IMR-90 (cell line): ENCODE data around the gene PSMA7. TPM values are rescaled to one million over a fixed set of nuclear protein-coding genes. Genes with fewer than 3 reads are reported as not detected.

Experiments used
- ATAC-seq: fragments of 200-7000 bp; cut with Tn5 transposase; 2 replicates; pipeline ENCODE4 v1.9.1; 2020; ENCODE audit warnings: low read depth, mild to moderate bottlenecking, moderate library complexity
- BruUV-seq: library from RNA; stranded (reverse); fragments of 400-500 nt; replicated peaks from 2 replicates; lab custom pipeline; 2021; lab: Mats Ljungman, UMichigan
- CTCF ChIA-PET: fragments of 300-600 bp; formaldehyde crosslinking; extraction: SDS; loops from one replicate; lab custom pipeline; 2021; ENCODE audit warnings: antibody characterized with exemption; lab: Yijun Ruan, JAX
- POLR2A ChIA-PET: fragments of 300-600 bp; sonication (Branson Sonifier 250); formaldehyde crosslinking; loops from one replicate; lab custom pipeline; 2022; ENCODE audit warnings: antibody characterized with exemption; ENCODE audit not compliant: unreplicated experiment; lab: Charles Lee
- DNase-seq: peaks from one replicate; pipeline ENCODE4 v3.0.0; 2013
- H2AFZ ChIP-seq: replicated peaks from 2 replicates; pipeline ENCODE3; 2013; ENCODE audit warnings: low read length, mild to moderate bottlenecking; ENCODE audit not compliant: poor library complexity
- H2AK5ac ChIP-seq: 2 replicates; pipeline ENCODE4 v1.6.1; 2013; ENCODE audit warnings: low read depth, low read length, inconsistent platforms
- H2AK9ac ChIP-seq: replicated peaks from 2 replicates; pipeline ENCODE3; 2013; ENCODE audit warnings: mild to moderate bottlenecking, low read depth, low read length, moderate library complexity; ENCODE audit not compliant: poor library complexity
- H2BK120ac ChIP-seq: 2 replicates; pipeline ENCODE4 v1.6.1; 2013; ENCODE audit warnings: low read depth, low read length, inconsistent platforms
- H2BK15ac ChIP-seq: 3 replicates; pipeline ENCODE4 v1.6.1; 2013; ENCODE audit warnings: low read depth, low read length, inconsistent platforms
- H2BK20ac ChIP-seq: 2 replicates; pipeline ENCODE4 v1.6.1; 2013; ENCODE audit warnings: low read depth, mild to moderate bottlenecking, inconsistent platforms, low read length, moderate library complexity
- H2BK5ac ChIP-seq: 2 replicates; pipeline ENCODE4 v1.6.1; 2013; ENCODE audit warnings: mild to moderate bottlenecking, low read depth, low read length, inconsistent platforms; ENCODE audit not compliant: poor library complexity, severe bottlenecking
- H3K14ac ChIP-seq: replicated peaks from 2 replicates; pipeline ENCODE4 v1.6.1; 2013; ENCODE audit warnings: low read depth, low read length, inconsistent platforms
- H3K18ac ChIP-seq: 2 replicates; pipeline ENCODE4 v1.6.1; 2013; ENCODE audit warnings: low read depth, low read length, control low read depth
- H3K23ac ChIP-seq: 2 replicates; pipeline ENCODE4 v1.6.1; 2013; ENCODE audit warnings: low read depth, low read length, inconsistent platforms
- H3K27ac ChIP-seq: 2 replicates; pipeline ENCODE4 v1.5.1; 2013; ENCODE audit warnings: mild to moderate bottlenecking, control low read depth, low read length; ENCODE audit not compliant: insufficient read depth
- H3K27me3 ChIP-seq: 2 replicates; pipeline ENCODE4 v1.6.1; 2013; ENCODE audit warnings: low read length; ENCODE audit not compliant: control insufficient read depth, insufficient read depth
- H3K36me3 ChIP-seq: 2 replicates; pipeline ENCODE4 v1.6.1; 2013; ENCODE audit warnings: low read length, mixed read lengths; ENCODE audit not compliant: control insufficient read depth, insufficient read depth
- H3K4ac ChIP-seq: 2 replicates; pipeline ENCODE4 v1.6.1; 2013; ENCODE audit warnings: low read depth, low read length, inconsistent platforms
- H3K4me1 ChIP-seq: 2 replicates; pipeline ENCODE4 v1.6.1; 2013; ENCODE audit warnings: low read length, mixed read lengths; ENCODE audit not compliant: control insufficient read depth, insufficient read depth
- H3K4me2 ChIP-seq: 2 replicates; pipeline ENCODE4 v1.6.1; 2013; ENCODE audit warnings: low read depth, mild to moderate bottlenecking, control low read depth, low read length, moderate library complexity
- H3K4me3 ChIP-seq: 2 replicates; pipeline ENCODE4 v1.5.1; 2013; ENCODE audit warnings: low read depth, mild to moderate bottlenecking, control low read depth, low read length, moderate library complexity; ENCODE audit not compliant: insufficient read depth
- H3K56ac ChIP-seq: 2 replicates; pipeline ENCODE4 v1.6.1; 2013; ENCODE audit warnings: low read length, inconsistent platforms; ENCODE audit not compliant: insufficient read depth; ENCODE audit errors: extremely low read depth
- H3K79me1 ChIP-seq, 2 experiments: 2 replicates each; pipeline ENCODE4 v1.6.1; 2013; ENCODE audit warnings: low read length in 2 of 2, inconsistent platforms in 1 of 2, low read depth in 1 of 2
- H3K9ac ChIP-seq: 2 replicates; pipeline ENCODE4 v1.6.1; 2013; ENCODE audit warnings: low read depth, low read length, control low read depth
- H3K9me1 ChIP-seq: 2 replicates; pipeline ENCODE4 v1.6.1; 2013; ENCODE audit warnings: low read length, inconsistent platforms; ENCODE audit not compliant: insufficient read depth
- H3K9me3 ChIP-seq: 2 replicates; pipeline ENCODE4 v1.6.1; 2013; ENCODE audit warnings: low read length; ENCODE audit not compliant: control insufficient read depth, insufficient read depth
- H4K20me1 ChIP-seq: 2 replicates; pipeline ENCODE4 v1.6.1; 2013; ENCODE audit warnings: low read length, inconsistent platforms; ENCODE audit not compliant: insufficient read depth
- H4K5ac ChIP-seq: 2 replicates; pipeline ENCODE4 v1.6.1; 2013; ENCODE audit warnings: mild to moderate bottlenecking, low read depth, low read length, control low read depth
- H4K8ac ChIP-seq, 2 experiments: 2 replicates each; pipeline ENCODE4 v1.6.1; 2013; ENCODE audit warnings: low read depth in 2 of 2, low read length in 2 of 2, control low read depth in 1 of 2, inconsistent platforms in 1 of 2
- H4K91ac ChIP-seq: 2 replicates; pipeline ENCODE4 v1.6.1; 2013; ENCODE audit warnings: low read depth, low read length, inconsistent platforms; ENCODE audit not compliant: insufficient read depth
- SMC3 ChIP-seq: fragments of 150-350 bp; IDR thresholded peaks from 2 replicates; pipeline ENCODE4 v1.6.1; 2016; ENCODE audit warnings: low read depth, mild to moderate bottlenecking, antibody characterized with exemption, low read length, moderate library complexity
- WGBS, 2 experiments: methylation state at CpG; one replicate each; pipeline versions ENCODE4 v1.1.5 to v1.1.7; 2013; ENCODE audit warnings: missing lambda C conversion rate in 2 of 2; ENCODE audit not compliant: insufficient read length in 1 of 2; ENCODE audit errors: extremely low coverage in 2 of 2; 5-methylcytosine and 5-hydroxymethylcytosine counted together
- dilution Hi-C: fragments of 300-500 bp; cut with HindIII; formaldehyde crosslinking; loops from one replicate; pipeline ENCODE4 v1.14.3; 2018; ENCODE audit warnings: low sequenced_read_pairs; ENCODE audit not compliant: unreplicated experiment
- in situ Hi-C: fragments of 300-500 bp; cut with MboI; formaldehyde crosslinking; loops from 3 replicates; pipeline ENCODE4 v1.14.3; 2019; ENCODE audit warnings: low sequenced_read_pairs, inconsistent platforms, mixed read lengths
- intact Hi-C: fragments of 100-400 bp; cut with micrococcal nuclease; formaldehyde crosslinking; loops from 2 replicates; pipeline ENCODE4 v1.10.0; 2022
- polyA plus RNA-seq, 3 experiments: library from polyadenylated mRNA; depleted of rRNA; stranded (reverse); fragments of >200 nt; gene quantifications; 2 replicates each; pipeline ENCODE4 v1.2.3, GENCODE V29; 2012; ENCODE audit warnings: low replicate concordance in 1 of 3
- total RNA-seq: library from RNA; depleted of rRNA; stranded (reverse); fragments of >200 nt; gene quantifications from 2 replicates; pipeline ENCODE4 v1.2.3, GENCODE V29; 2012

PSMA7 gene
- total and polyA plus RNA-seq, 2 of the 4 experiments (the other 2 are of a cell fraction), result 417 to 458 TPM

DNA sequence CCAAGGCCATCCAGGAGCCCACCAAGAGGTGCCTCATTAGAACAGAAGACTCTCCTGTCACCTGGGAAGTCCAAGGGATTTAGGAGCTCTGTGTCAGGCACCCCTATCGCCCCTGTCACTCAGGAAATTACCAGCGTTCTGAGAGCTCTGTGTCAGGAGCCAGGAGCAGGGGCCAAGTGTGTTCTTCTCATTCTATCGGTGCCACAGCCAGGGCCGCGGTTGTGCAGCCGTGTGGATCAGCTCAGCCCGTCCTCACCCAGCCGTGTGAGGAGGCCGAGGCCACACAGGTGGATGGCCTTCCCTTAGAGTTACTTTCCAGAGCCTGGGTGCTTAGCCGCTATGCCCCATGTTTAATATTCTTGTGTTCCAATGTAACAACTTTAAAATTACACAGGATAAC lies 49.4 kb upstream of the PSMA7 start:
- Histone ChIP-seq H3K4me3 (no peak overlapping the region), H3K4me1 (no peaks in the 10 kb centered on the region), H3K23ac (no peak overlapping the region), H2AFZ (no peak overlapping the region), H3K14ac (no peak overlapping the region), H3K27me3 (no peaks in the 10 kb centered on the region), H3K4me2 (no peak overlapping the region), H3K36me3 (peaks cover 27% of the 10 kb centered on the region), H3K9me3 (no peaks in the 10 kb centered on the region), H3K56ac (no peak overlapping the region), H4K8ac (no peak overlapping the region), H3K18ac (no peak overlapping the region), H2BK5ac (no peak overlapping the region), H3K9me1 (no peaks in the 10 kb centered on the region; the same call in 1 of the 2 replicates), H2AK9ac (no peak overlapping the region), H3K9ac (no peak overlapping the region), H2BK120ac (no peak overlapping the region), H2AK5ac (no peak overlapping the region), H4K5ac (no peak overlapping the region), H2BK15ac (no peak overlapping the region), H4K91ac (no peak overlapping the region), H3K27ac (no peak overlapping the region), H4K20me1 (peaks cover 21% of the 10 kb centered on the region; the same call in 1 of the 2 replicates), H3K4ac (no peak overlapping the region), H3K79me1 (peaks cover 11 to 53% of the 10 kb centered on the region in 2 experiments), H2BK20ac (no peak overlapping the region)
- intact Hi-C loops, result no loop called here
- CTCF ChIA-PET, result no interaction called here
- no CpG with 5 or more reads among the region's 10 CpGs for WGBS, 2 experiments
- dilution Hi-C loops, result no loop called here
- no TSS peak for BruUV-seq
- in situ Hi-C loops, result no loop called here
- DNase-seq, result no peak
- POLR2A ChIA-PET, result no interaction called here
- ATAC-seq, result no peak
- no peak for TF ChIP-seq SMC3
